Spleen (tissue), 11 donors: ENCODE results near the gene SERPINA6. TPM values are rescaled to one million over a fixed set of nuclear protein-coding genes. Genes with fewer than 3 reads are reported as not detected.

Source experiments
- DNase-seq: peaks from one replicate; pipeline ENCODE4 v3.0.0-alpha.2; 2020
- H3K27ac ChIP-seq, 8 donors: fragments of 200-600 bp; sonication (generic) in 7 of 8; 1 replicate in 4 of 8; 2 replicates in 4 of 8; pipeline versions ENCODE4 v1.5.0 to v1.8.0; 2016 to 2021; ENCODE audit warnings: inconsistent platforms in 4 of 8, mild to moderate bottlenecking in 4 of 8, moderate library complexity in 1 of 8
- H3K27me3 ChIP-seq, 7 donors: fragments of 200-600 bp; sonication (generic) in 6 of 7; replicated peaks in 1 of 7; 1 replicate in 4 of 7; 2 replicates in 3 of 7; pipeline versions ENCODE4 v1.5.0 to v1.8.0; 2016 to 2021; ENCODE audit warnings: inconsistent platforms in 3 of 7, mild to moderate bottlenecking in 1 of 7
- H3K36me3 ChIP-seq, 6 donors: fragments of 200-600 bp; sonication (generic) in 5 of 6; 1 replicate in 4 of 6; 2 replicates in 2 of 6; pipeline versions ENCODE4 v1.5.0 to v1.8.0; 2016 to 2021; ENCODE audit warnings: inconsistent platforms in 2 of 6
- H3K4me1 ChIP-seq, 6 donors: fragments of 200-600 bp; sonication (generic) in 5 of 6; 1 replicate in 3 of 6; 2 replicates in 3 of 6; pipeline versions ENCODE4 v1.5.0 to v1.8.0; 2016 to 2021; ENCODE audit warnings: inconsistent platforms in 3 of 6
- H3K4me3 ChIP-seq, 8 donors: fragments of 200-600 bp; sonication (generic) in 7 of 8; 1 replicate in 4 of 8; 2 replicates in 4 of 8; pipeline versions ENCODE4 v1.5.0 to v1.8.0; 2016 to 2021; ENCODE audit warnings: inconsistent platforms in 4 of 8, mild to moderate bottlenecking in 4 of 8, moderate library complexity in 2 of 8
- H3K9me3 ChIP-seq, 8 donors: fragments of 200-600 bp; sonication (generic) in 7 of 8; 1 replicate in 4 of 8; 2 replicates in 4 of 8; pipeline versions ENCODE4 v1.5.0 to v1.8.0; 2016 to 2021; ENCODE audit warnings: inconsistent platforms in 4 of 8
- CTCF ChIP-seq, 11 experiments: fragments of 200-600 bp in 7 of 11; fragments of 450-650 bp in 4 of 11; sonication (generic) in 4 of 11; IDR thresholded peaks in 8 of 11; conservative IDR thresholded peaks in 3 of 11; 1 replicate in 7 of 11; 2 replicates in 4 of 11; pipeline versions ENCODE4 v1.4.0 to v1.8.0; 2016 to 2021; ENCODE audit warnings: antibody characterized with exemption in 11 of 11, inconsistent platforms in 4 of 11, mild to moderate bottlenecking in 1 of 11
- POLR2A ChIP-seq, 3 donors: fragments of 450-650 bp; IDR thresholded peaks; one replicate each; pipeline ENCODE4 v1.5.1; 2017; ENCODE audit warnings: antibody characterized with exemption in 3 of 3, mild to moderate bottlenecking in 1 of 3
- POLR2AphosphoS5 ChIP-seq, 3 donors: sonication (generic); formaldehyde crosslinking; IDR thresholded peaks; one replicate each; pipeline ENCODE4 v1.5.1; 2017; ENCODE audit warnings: antibody characterized with exemption in 3 of 3
- WGBS, 5 donors: extraction: QIAGEN DNeasy Blood & Tissue Kit in 3 of 5; methylation state at CpG; one replicate each; pipeline versions ENCODE4 v1.1.5 to v1.1.7; 2013 to 2018; 5-methylcytosine and 5-hydroxymethylcytosine counted together
- intact Hi-C: fragments of 100-400 bp; cut with DNase I; formaldehyde crosslinking; loops from one replicate; pipeline ENCODE4 v1.15.0; 2023; ENCODE audit warnings: low total_unique reads
- polyA plus RNA-seq, 3 donors: library from polyadenylated mRNA; stranded (reverse); fragments of 200-250 nt; gene quantifications; one replicate each; pipeline ENCODE4 v1.2.1, GENCODE V29; 2013
- total RNA-seq, 7 donors: library from RNA; depleted of rRNA in 3 of 7; stranded (reverse); fragments of >200 nt in 3 of 7; fragmentation: NEBNext Ultra II Directional in 4 of 7; extraction: Animal tissue kit (Norgen Biotek cat#: 25700) in 4 of 7; gene quantifications; one replicate each; pipeline versions ENCODE4 v1.1.0 to v1.2.1, GENCODE V29; 2016 to 2021
- donor health status: healthy with polysubstance abuse.
- donor health status: DM: no; HTN: no; CAD: no; lungs with moderate emphysema.
- donor health status: DM: no; HTN: no; CAD: no.
- donor health status: Bipolar disorder and iron deficiency.
- donor health status: healthy.
- donor health status: DM: no; HTN: no; CAD: no.
- donor health status: DM: yes; HTN: yes; CAD: no.

SERPINA6 gene
- total and polyA plus RNA-seq, 10 donors, result not detected

GRCh38 chr14:94342334-94342934 lies 19.3 kb upstream of the SERPINA6 start:
- peaks cover 0 to 15% (median 3%) of the 10 kb centered on the region in 6 donors for H3K4me1 ChIP-seq
- DNase-seq, result no peak
- no peaks in the 10 kb centered on the region for H3K36me3 ChIP-seq
- H3K27me3 ChIP-seq, result peaks cover 0 to 17% (median 0%) of the 10 kb centered on the region in 7 donors
- no peaks in the 10 kb centered on the region for H3K9me3 ChIP-seq
- TF ChIP-seq POLR2AphosphoS5 (IDR thresholded peaks at IDR 0.05) (peak in 1 of 3 donors; percentile 48), POLR2A (IDR thresholded peaks at IDR 0.05) (no peak)
- H3K27ac ChIP-seq, result peak overlapping the region in 1 of 8 donors; percentile 26
- intact Hi-C loops, result no loop called here
- no peak overlapping the region for H3K4me3 ChIP-seq
- 39 to 58% (median 50%) methylated on average over 2 of the region's 2 CpGs for WGBS, 5 donors

GRCh38 chr14:94341656-94342333 lies 18.7 kb upstream of the SERPINA6 start:
- H3K27ac ChIP-seq, result peak overlapping the region in 1 of 8 donors; percentile 26
- intact Hi-C loops, result no loop called here
- no peak overlapping the region for H3K4me3 ChIP-seq

GRCh38 chr14:94340533-94340932 lies 17.4 kb upstream of the SERPINA6 start:
- Histone ChIP-seq H3K4me3 (no peak overlapping the region), H3K9me3 (no peaks in the 10 kb centered on the region), H3K27ac (no peak overlapping the region), H3K36me3 (no peaks in the 10 kb centered on the region), H3K4me1 (peaks cover 0 to 12% (median 3%) of the 10 kb centered on the region in 6 donors), H3K27me3 (peaks cover 0 to 20% (median 0%) of the 10 kb centered on the region in 7 donors)
- no peak for DNase-seq
- intact Hi-C loops, result no loop called here
- TF ChIP-seq POLR2A (IDR thresholded peaks at IDR 0.05), result no peak

More at GRCh38 chr14:94341656-94342333, 18.7 kb upstream of the SERPINA6 start:
- peaks cover 0 to 17% (median 0%) of the 10 kb centered on the region in 7 donors for H3K27me3 ChIP-seq
- H3K9me3 ChIP-seq, result no peaks in the 10 kb centered on the region
- DNase-seq, result no peak
- 35 to 45% (median 37%) methylated on average over 5 of the region's 5 CpGs for WGBS, 5 donors
- TF ChIP-seq CTCF (IDR thresholded peaks at IDR 0.05 in 8 of 11, conservative IDR thresholded peaks at IDR 0.05 in 3 of 11), result no peak
- TF ChIP-seq POLR2AphosphoS5 (IDR thresholded peaks at IDR 0.05), result no peak
- TF ChIP-seq POLR2A (IDR thresholded peaks at IDR 0.05), result no peak
- H3K36me3 ChIP-seq, result no peaks in the 10 kb centered on the region
- peaks cover 0 to 15% (median 3%) of the 10 kb centered on the region in 6 donors for H3K4me1 ChIP-seq

GRCh38 chr14:94338023-94338422 lies 14.9 kb upstream of the SERPINA6 start:
- H3K9me3 ChIP-seq, result no peaks in the 10 kb centered on the region
- intact Hi-C loops, result no loop called here
- no peak overlapping the region for H3K4me3 ChIP-seq
- 73 to 89% (median 82%) methylated on average over 2 of the region's 2 CpGs for WGBS, 5 donors
- DNase-seq, result no peak
- H3K27me3 ChIP-seq, result peaks cover 0 to 27% (median 0%) of the 10 kb centered on the region in 7 donors
- H3K36me3 ChIP-seq, result no peaks in the 10 kb centered on the region
- no peak for TF ChIP-seq POLR2AphosphoS5 (IDR thresholded peaks at IDR 0.05)
- TF ChIP-seq CTCF (IDR thresholded peaks at IDR 0.05 in 8 of 11, conservative IDR thresholded peaks at IDR 0.05 in 3 of 11), result no peak
- no peak for TF ChIP-seq POLR2A (IDR thresholded peaks at IDR 0.05)
- H3K4me1 ChIP-seq, result peaks cover 0 to 12% (median 3%) of the 10 kb centered on the region in 6 donors
- no peak overlapping the region for H3K27ac ChIP-seq

- DNase-seq, result no peak
- Histone ChIP-seq H3K27ac (no peak overlapping the region), H3K9me3 (no peaks in the 10 kb centered on the region), H3K4me1 (peaks cover 0 to 8% (median 3%) of the 10 kb centered on the region in 6 donors), H3K27me3 (peaks cover 0 to 30% (median 0%) of the 10 kb centered on the region in 7 donors), H3K36me3 (no peaks in the 10 kb centered on the region), H3K4me3 (no peak overlapping the region)
- TF ChIP-seq POLR2A (IDR thresholded peaks at IDR 0.05), result no peak
- TF ChIP-seq POLR2AphosphoS5 (IDR thresholded peaks at IDR 0.05), result no peak
- no peak for TF ChIP-seq CTCF (IDR thresholded peaks at IDR 0.05 in 8 of 11, conservative IDR thresholded peaks at IDR 0.05 in 3 of 11)
- 75 to 88% (median 82%) methylated on average over 6 of the region's 6 CpGs for WGBS, 5 donors
- intact Hi-C loops, result no loop called here
Observed at GRCh38 chr14:94337274-94337673, 14.1 kb upstream of the SERPINA6 start.
